ENCODE measurements around the gene EIF2S1.

EIF2S1 gene

DNA sequence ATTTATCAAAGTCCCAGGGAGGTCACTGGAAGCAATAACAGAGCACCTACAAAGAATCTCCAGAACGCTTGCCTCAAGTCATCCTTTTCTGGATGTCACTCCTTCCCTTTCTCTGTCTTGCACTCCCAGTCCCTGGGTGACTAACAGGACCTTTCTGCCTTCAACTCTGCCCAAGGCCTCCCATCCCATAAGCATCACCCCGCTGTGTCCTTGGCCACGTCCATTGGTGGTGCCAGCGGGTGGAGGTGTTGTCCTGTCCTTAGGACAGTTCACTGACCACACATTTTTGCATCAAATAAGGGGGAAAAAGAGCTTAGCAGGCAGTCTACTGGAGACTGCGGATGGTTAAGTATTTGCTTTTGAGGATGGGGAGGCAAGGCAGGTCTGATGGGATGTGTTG lies 75.5 kb downstream of the EIF2S1 start:
- no peak for DNase-seq (ENCODE audit: low read depth in 1 of 2, low spot score in 1 of 2)

Data from activated T-helper 1 cell treated with anti-CD3 and anti-CD28 coated beads, Interleukin-2, amount 50 U/mL, for 16 hours (primary cell).